Left ventricle myocardium superior (tissue), 1 donor: ENCODE measurements around the gene FAM9B. TPM values are rescaled to one million over a fixed set of nuclear protein-coding genes. Genes with fewer than 3 reads are reported as not detected.
"Not testable (repeated sequence)": the region's sequence is repeated elsewhere in the genome, so short reads cannot be mapped to it uniquely, and the experiment has no call there.

Experiments
- ATAC-seq: fragments of 200-7000 bp; cut with Tn5 transposase; one replicate; pipeline ENCODE4 v1.9.1; 2020; ENCODE audit warnings: mild to moderate bottlenecking, moderate library complexity
- DNase-seq: peaks from one replicate; pipeline ENCODE4 v3.0.0-alpha.2; 2020
- intact Hi-C: fragments of 100-400 bp; cut with micrococcal nuclease; formaldehyde crosslinking; loops from one replicate; pipeline ENCODE4 v1.11.0; 2022
- long read RNA-seq: library from polyadenylated mRNA; unstranded; transcript quantifications from one replicate; pipeline ENCODE4 v2.0.0, GENCODE V29; 2021
- total RNA-seq: library from RNA; stranded (reverse); fragmentation: NEBNext Ultra II Directional; extraction: Animal tissue kit (Norgen Biotek cat#: 25700); gene quantifications from one replicate; pipeline ENCODE4 v1.2.1, GENCODE V29; 2021
- donor health status: DM: no; HTN: yes; CAD: no; lungs with severe emphysema.

FAM9B gene
- total RNA-seq: not detected
- long read RNA-seq, partial matches to known transcripts: 0 of 1 reads
- long read RNA-seq, other reads (novel, unspliced or antisense): 1 of 1 reads

DNA sequence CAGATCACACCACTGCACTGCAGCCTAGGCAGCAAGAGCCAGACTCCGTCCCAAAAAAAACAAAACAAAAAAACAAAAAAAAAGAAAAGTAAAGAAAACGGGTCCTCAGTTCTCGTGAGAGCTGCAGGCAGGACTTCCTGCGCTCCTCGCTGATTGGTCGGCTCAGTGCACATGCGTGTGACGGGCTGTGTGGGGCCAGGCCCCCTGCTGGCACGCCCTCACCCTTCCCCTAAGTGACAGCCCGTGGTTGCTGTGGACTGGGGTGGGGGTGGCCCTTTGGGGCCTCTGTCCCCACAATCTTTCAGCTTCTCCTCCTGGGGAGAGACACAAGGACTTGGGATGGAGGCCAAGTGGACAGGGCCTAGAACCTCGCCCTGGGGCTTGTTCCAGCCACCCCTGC, at the start of gene FAM9B:
FAM9B (minus strand) TSS at position 139 of the 400 bp plus-strand sequence. CDS start 1,141 bp downstream, outside the sequence.
- DNase-seq (no peak), ATAC-seq (no peak)
- intact Hi-C loops: no loop called here

DNA sequence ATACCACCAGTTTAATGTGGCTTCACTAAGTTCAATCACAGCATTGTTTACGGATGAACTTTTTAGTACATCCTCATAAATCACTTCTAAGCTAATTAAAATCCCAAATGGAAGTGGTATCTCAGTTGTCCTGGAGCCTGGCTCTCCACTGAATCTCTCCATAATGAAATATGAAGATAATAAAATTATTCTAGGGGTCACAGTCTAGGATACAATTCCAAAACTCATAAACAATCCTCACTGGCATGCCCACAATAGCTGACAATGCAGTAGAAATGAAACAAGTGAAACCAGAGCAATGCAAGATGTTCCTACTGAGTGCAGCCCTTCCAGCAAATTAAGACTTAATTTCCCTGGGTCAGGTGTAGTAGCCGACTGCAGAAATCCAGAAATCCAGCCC, 47.3 kb upstream of the FAM9B start:
- intact Hi-C loops: no loop called here
- ATAC-seq: no peak
- no peak for DNase-seq

DNA sequence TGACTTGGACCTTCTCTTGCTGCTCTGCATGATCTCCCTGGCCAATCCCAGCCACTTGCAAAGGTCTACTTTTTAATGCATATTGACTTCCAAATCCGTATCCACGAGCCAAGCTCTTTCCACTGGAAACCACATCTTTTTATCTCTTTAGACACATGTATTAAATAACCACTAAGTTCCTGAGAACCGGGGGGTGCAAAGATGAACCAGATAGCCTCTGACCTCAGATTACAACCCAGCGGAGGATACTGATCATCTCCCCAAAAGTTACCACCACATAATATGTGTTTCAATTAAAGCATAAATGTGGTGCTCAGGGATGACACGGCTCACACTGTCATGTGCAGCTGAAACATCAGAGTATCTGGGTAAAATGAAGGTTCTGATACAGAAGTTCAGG, 40.4 kb upstream of the FAM9B start:
- intact Hi-C loops: no loop called here
- ATAC-seq: no peak
- no peak for DNase-seq

DNA sequence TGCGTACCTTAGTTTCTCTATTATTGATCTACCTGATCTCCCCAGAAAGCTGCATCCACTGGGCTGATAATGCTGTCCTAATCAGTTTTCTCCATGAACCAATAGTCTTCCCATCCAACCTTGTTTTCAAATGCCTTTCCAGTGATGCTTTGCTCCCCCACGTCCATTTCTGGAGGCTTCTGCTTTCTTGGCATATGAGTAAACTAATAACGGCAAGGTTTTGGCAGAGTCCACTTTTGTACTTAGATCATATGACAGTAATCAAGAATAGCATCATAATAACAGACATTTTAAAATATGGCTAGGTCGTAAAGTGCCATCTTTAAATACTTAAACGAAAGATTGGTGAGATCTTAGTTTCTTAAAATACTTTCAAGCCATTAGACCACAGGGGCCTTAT, 38.4 kb upstream of the FAM9B start:
- ATAC-seq (no peak), DNase-seq (no peak)
- intact Hi-C loops: no loop called here

DNA sequence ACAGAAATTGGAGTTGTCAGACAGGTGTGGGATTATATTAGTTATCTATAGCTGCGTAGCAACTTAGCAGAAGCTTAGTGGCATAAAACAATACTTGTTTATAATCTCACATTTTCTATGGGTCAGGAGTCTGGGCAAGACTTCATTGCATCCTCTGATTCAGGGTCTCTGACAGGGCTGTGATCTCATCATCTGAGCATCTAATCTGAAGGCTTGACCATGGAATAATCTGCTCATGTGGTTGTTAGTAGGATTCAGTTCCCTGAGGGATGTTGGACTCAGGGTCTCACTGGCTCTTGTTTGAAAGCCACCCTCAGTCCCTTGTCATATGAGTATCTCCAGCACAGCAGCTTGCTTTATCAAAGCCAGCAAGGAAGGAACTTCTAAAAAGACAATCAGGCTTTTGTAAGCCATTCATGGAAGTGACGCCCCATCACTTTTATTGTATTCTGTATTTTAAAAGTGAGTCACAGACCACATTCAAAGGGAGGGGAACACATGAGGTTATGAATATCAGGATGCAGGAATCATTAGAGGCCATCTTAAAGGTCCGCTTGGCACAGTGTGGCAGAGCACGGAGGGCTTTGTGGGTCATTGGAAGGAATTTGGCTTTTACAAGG, 37.2 kb upstream of the FAM9B start:
- no peak for ATAC-seq
- no peak for DNase-seq
- intact Hi-C loops: no loop called here

DNA sequence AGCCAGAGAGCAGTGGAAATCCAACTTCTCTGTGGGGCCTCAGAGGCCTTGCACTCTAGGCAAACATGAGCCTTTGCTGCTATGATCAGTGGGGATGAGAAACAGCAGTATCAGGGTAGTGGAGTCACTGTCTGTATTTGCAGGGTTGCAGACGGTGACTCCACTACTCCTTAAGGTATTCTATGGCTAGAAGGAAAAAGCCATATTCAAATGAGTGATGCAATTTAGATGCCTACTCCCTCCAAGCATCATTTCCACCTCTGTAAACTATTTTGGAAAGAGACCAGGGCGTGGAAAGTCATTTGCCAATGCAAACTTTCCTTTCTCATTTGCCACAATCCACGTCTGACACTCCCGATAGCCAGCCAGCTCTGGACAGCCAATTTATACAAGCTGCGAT, 35.6 kb upstream of the FAM9B start:
- intact Hi-C loops: no loop called here
- ATAC-seq (no peak), DNase-seq (no peak)

DNA sequence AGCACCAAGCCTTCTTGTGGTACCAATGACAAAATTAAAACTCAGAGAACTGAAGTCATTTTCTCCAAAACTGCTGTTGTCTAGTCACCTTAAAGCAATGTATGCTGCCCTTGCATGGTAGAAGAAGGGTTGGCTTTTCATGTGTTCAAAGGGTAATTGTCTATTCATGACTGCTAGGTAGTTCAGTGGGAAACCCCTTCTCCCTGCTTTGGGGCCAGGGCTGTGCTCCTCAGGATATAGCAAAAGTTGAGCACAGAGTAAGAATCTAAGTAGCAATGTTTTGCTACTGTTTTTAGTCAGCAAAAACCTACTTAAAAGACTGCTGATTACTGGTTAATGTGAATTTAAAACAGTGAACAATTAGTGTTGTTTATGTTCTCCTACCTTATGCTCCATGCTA, 30.8 kb upstream of the FAM9B start:
- ATAC-seq (no peak), DNase-seq (no peak)
- intact Hi-C loops: no loop called here

DNA sequence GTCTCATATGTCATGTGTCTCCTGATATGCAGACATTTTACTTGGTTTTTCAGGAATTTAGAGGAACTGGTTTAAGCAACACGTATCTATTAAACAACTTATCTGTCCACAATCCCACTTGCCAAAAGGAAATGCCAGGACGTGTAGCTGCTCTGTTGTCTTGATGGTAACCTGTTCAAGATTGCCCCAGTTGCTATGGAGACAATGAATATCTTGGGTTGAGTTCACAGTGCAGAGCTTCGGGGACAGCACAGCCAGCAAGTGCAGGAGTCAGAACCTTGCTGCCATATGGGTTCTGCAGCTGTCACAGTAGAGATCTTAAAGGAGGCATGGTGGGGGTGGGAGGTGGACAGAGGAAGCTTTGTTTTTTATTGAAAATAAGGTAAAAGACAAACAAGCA, 28.7 kb upstream of the FAM9B start:
- ATAC-seq: no peak
- intact Hi-C loops: no loop called here
- DNase-seq: no peak

DNA sequence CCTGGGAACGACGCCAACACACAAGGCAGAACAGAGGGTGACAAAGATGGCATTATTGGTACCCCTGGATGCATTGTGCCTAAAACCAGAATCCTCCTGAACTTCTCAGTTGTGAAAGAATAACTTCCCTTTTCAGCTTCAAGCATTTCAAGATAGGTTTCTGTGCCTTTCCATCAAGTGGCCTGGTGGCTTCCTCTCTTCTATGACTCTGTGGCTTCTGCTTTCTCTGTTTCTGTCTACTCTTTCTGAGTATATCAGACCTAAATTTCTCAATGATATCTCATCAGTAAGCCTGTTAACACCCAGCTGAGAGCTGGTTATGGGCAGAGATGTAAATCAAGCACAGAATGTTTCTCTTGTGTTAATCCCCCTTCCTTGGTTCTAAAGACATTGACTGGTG, 21.4 kb upstream of the FAM9B start:
- intact Hi-C loops: no loop called here
- no peak for ATAC-seq
- no peak for DNase-seq

DNA sequence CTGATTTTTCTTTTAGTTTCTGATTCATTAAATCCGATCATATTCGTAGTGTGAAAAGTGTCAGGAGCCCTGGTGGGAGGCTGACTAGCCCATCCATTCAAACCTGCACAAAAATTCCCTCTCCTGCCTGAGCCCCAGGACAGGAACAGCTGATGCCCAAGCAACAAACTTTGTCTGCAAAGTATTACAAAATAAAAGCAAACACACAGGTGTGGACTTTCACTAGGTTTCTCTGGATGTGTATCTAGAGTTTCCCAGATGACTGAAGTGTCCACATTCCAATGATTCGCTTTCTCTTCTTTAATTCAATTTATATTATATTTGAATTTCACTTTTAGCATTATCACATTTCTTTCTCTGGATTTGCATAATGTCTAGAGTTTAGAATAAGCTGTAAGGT, 18.2 kb upstream of the FAM9B start:
- intact Hi-C loops: no loop called here
- DNase-seq: no peak
- ATAC-seq: no peak

DNA sequence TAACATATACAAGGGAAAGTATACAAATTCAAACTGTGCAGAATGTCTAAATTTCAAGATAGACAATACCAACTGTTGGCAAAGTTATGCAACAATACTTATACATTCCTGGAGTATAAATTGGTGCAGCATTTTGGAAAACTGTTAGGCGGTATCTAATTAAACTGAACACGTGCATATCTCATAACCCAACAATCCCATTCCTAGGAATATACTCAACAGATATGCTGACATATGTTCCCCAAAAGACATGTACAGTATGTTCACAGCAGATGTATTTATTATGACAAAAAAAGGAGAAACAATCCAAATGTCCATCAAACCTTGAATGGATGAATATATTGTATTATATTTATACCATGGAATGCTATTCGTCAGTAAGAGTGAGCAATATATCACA, 16.4 kb upstream of the FAM9B start:
- ATAC-seq: no peak
- no peak for DNase-seq
- intact Hi-C loops: no loop called here

DNA sequence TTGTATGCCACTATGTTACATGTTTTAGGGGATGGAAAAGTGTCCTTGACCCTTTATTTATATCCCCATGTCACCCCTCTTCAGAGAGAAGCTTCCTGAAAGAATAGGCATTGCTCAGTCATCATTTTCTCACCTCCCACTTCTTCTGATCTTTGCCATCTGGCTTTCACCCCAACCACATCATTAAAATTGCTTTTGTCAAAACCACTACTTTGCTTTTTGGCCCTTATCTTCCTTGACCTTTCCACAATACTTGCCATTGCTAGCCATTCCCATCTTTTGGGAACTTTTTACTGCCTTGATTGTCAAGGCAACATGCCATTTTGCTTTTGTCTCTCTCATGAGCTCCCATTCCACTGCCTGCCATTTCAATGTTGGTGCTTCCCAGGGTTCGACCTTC, 14.9 kb upstream of the FAM9B start:
- intact Hi-C loops: no loop called here
- ATAC-seq: no peak
- DNase-seq: no peak

DNA sequence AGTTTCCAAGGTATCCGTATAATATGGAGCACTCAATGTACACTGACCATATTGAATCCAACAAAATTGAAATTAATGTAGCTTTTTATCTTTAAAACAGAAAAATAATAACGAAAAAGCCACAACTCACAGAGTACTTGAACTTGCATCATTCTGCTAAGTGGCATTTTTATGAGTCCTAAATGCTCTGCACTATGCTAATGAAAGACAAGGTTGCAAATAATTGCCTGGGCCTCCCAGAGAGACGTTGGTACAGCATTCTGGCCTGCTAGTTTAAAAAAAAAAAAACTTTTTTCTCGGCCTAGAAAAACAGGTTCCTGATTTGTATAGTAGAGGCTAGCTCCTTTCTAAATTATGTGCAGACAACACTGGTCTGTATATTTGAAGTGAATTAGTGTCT, 4.3 kb upstream of the FAM9B start:
- no peak for DNase-seq
- no peak for ATAC-seq
- intact Hi-C loops: no loop called here

DNA sequence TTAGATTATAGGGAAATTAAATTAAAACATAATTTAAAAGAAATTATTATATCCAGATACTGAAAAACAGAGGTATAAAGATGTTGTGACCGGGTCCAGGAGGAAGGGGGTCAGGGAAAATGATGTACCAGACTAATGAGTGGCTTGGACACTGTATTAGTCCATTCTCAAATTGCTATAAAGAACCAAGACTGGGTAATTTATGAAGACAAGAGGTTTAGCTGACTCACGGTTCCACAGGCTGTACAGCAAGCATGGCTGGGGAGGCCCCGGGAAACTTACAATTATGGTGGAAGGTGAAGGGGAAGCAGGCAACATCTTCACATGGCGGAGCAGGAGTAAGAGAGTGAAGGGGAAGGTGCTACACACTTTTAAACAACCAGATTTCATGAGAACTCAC, 3.4 kb upstream of the FAM9B start:
- ATAC-seq (no peak), DNase-seq (no peak)
- intact Hi-C loops: no loop called here

DNA sequence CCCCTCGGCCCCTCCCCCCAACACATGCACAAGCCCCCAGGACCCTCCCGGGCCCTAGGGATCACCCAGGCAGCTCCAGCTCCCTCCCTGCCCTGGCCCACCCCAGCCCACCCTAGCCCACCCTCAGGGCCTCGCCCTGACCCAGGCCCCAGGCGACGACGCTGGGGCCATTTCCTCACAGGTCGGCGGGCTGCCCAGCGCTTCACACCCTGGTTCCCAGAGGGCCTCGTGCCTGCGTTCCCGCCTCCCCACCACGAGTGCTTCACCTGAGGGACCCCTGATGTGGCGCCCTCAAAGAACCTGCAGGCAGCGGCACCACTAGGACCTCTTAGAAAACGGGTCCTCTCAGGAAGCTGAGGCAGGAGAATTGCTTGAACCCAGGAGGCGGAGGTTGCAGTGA, 341 bp downstream of the FAM9B start:
- no peak for DNase-seq
- intact Hi-C loops: no loop called here
- no peak for ATAC-seq

DNA sequence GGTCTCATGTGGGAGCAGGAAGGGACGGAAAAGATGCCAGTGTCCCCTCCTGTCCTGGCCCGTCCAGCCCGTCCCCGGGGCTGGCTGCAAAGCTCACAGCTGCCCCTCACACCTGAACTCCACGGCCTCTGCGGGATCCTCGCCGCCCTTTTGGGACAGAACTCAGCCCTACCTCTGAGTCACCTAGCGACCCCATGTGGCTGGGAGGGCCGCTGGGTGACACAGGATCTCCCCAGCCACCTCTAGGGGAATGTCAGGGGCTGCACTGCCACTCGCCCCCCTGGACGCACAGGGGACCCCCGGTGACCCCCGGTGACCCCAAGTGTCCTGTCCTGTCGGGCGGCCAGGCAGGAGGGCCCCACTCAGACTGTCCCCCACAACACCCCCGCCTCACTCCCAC, 748 bp downstream of the FAM9B start:
- ATAC-seq: no peak
- no peak for DNase-seq
- intact Hi-C loops: no loop called here

DNA sequence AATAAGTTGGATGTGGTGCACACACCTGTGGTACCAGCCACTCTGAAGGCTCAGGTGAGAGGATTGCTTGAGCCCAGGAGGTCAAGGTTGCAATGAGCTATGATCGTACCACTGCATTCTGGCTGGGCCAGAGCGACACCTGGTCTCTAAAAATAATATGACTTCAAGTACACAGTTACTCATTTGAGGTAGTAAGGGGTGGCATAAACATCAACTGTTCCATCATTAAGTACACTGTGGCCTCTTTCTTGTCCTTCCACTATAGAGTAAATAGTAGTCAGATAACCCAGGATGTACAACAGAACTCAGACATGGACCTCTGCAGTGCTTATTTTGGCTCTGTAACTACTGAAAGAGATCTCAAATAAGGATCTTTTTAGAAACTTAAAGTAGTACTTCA, 10.6 kb downstream of the FAM9B start:
- no peak for DNase-seq
- intact Hi-C loops: no loop called here

DNA sequence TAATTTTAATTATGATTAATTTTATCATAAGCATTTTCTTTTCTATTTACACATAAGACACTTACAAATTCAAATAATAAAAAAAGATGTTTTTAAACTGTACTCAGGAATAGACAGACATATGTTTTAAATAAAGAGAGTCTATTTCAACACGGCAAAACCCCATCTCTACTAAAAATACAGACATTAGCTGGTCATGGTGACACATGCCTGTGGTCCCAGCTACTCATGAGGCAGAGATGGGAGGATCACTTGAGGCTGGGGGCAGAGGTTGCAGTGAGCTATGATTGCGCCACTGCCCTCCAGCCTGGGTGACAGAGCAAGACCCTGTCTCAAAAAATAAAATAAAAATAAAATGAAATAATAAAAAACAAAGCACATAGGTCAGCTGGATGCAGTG, 14.8 kb downstream of the FAM9B start:
- no peak for ATAC-seq
- DNase-seq: no peak
- intact Hi-C loops: no loop called here

More for the DNA sequence above, 10.6 kb downstream of the FAM9B start:
- no peak for ATAC-seq

DNA sequence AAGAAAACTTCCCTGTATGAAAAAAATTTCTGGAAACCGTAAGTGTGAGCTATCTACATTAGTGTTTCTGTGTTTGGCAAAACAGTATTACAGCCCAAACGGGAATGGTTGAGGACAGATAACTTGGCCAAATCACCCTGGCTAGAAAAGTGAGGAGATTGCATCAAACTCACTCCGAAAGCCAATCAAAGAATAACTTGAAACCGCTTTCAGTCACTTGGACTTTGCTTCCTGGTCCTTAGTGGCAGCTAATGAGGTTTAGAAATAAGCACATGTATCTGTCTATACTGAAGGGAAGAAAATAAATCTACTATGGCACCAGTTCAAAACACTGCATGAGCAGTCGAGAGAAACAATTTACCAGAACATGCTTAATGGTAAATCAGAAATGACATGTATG, 15.6 kb downstream of the FAM9B start:
- intact Hi-C loops, ATAC-seq, DNase-seq: not testable (repeated sequence)

DNA sequence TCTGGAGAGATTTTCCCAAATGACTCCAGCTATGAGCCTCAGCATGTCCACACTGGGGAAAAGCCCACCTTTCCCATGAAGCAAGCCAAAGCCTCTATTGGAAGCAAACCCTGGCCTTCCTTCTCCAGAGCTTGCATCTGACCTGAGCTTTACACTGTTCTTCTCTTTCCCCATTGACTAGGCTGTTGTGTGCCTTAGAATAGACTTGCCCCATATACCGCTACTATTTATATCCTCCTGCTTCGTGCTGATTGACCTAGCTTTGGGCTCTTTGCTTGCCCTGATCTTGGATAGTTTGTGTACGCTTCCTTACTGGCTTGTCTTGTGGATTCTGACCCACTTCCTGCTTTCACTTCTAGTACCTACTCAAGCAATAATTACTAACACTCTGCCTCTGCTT, 30.9 kb downstream of the FAM9B start:
- DNase-seq (no peak), ATAC-seq (peak; percentile 44)
- intact Hi-C loops: no loop called here

DNA sequence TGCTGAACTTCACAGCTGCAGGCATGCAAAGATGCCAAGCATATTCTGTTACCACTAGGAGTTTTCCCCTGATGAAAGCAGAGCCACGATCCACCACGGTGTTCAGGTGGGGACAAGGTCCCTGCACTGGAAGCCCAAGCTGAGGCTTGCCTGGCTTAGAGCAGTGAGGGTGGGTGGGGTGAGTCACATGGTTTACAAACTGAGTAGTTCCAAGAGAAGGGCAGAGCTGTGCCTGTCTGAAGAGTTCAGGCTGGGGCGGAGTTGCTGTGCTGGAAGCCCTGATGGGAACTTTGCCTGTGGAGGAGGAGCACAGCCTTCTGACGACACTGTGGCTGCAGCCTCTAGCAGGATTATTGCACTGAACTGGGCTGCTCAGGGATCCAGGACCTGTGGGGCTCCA, 45.5 kb downstream of the FAM9B start:
- intact Hi-C loops: no loop called here
- DNase-seq (peak; percentile 22), ATAC-seq (peak; percentile 59)
